ENCODE results near the gene ZBTB24. TPM values are rescaled to one million over a fixed set of nuclear protein-coding genes. Genes with fewer than 3 reads are reported as not detected.
A peak's percentile ranks its signal among the peaks of the same experiment; 100 is the strongest.

ZBTB24 gene
- 3.6 and 4.4 TPM in 2 replicates for polyA plus RNA-seq (2011; rRNA removed)
- 6.1 and 6.6 TPM in 2 replicates for polyA minus RNA-seq (2011; rRNA and poly(A)+ RNA removed)

DNA sequence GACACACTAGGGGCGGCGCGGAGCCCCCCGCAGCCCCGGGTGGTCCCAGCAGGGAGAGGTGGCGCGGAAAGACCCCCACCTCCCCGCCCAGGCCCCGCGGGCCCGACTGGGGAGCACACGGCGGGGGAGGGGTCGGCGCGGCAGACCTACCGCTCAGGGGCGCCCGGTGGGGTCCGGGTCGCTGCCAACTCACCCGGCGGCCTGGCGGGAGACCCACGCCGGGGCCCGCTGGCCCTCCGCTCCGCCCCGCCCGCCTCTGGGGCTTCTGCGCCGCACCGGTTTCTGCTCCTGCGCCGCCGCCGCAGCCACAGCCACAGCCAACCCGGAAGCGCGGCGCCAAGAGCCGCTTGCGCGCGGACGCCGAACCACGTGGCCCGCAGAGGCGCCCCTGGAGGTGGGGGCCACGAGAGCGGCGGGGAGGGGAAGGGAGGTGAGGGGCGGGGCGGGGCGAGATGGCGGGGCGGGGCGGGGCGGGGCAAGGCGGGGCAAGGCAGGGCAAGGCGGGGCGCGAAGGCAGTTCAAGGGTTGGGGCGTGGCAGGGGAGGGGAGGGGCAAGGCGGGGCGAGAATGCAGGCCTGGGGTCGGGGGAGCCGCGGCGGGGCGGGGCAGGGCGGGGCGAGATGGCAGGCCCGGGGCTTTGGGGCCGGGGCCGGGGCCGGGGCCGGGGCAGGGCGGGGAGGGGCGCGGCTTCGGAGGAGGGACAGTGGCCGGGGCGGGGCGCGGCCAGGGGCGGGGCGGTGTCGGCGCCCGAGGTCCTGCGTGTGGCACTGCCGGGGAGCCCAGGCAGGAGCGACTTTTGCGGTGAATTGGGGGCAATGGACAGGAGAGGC, at the start of gene ZBTB24:
Gene ZBTB24 (minus strand): TSS at position 315 of the 830 bp plus-strand sequence. CDS start 1,193 bp downstream, outside the sequence.
- CTCF ChIA-PET = interaction anchor here (0.8 to 0.9 kb wide), 2 partner anchors 9 to 100 kb away, joined by 3 read pairs; no protein-coding TSS in a partner anchor
- Histone ChIP-seq H3K27me3 (ENCODE audit: control insufficient read depth, insufficient read depth, low read length) (peaks cover 9% of the 10 kb centered on the region), H3K27ac (ENCODE audit: low read depth, low read length) (no peak within 1 kb of the TSS), H3K9me3 (ENCODE audit: control insufficient read depth, insufficient read depth, low read length) (no peaks in the 10 kb centered on the region; the same call in 1 of the 2 replicates), H3K4me3 (ENCODE audit: low read depth, low read length) (peak within 1 kb of the TSS; percentile 63)
- DNase-seq (ENCODE audit: low read depth, low spot score) = peak; percentile 61
- TF ChIP-seq, protein P1, sequence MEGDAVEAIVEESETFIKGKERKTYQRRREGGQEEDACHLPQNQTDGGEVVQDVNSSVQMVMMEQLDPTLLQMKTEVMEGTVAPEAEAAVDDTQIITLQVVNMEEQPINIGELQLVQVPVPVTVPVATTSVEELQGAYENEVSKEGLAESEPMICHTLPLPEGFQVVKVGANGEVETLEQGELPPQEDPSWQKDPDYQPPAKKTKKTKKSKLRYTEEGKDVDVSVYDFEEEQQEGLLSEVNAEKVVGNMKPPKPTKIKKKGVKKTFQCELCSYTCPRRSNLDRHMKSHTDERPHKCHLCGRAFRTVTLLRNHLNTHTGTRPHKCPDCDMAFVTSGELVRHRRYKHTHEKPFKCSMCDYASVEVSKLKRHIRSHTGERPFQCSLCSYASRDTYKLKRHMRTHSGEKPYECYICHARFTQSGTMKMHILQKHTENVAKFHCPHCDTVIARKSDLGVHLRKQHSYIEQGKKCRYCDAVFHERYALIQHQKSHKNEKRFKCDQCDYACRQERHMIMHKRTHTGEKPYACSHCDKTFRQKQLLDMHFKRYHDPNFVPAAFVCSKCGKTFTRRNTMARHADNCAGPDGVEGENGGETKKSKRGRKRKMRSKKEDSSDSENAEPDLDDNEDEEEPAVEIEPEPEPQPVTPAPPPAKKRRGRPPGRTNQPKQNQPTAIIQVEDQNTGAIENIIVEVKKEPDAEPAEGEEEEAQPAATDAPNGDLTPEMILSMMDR (IDR thresholded peaks at IDR 0.05; ENCODE audit: low read depth, low read length) = no peak
- POLR2A ChIA-PET = interaction anchor here (1.0 to 1.3 kb wide), 2 partner anchors 42 to 101 kb away, joined by 4 to 5 read pairs; partner anchors contain the start of gene CD164

DNA sequence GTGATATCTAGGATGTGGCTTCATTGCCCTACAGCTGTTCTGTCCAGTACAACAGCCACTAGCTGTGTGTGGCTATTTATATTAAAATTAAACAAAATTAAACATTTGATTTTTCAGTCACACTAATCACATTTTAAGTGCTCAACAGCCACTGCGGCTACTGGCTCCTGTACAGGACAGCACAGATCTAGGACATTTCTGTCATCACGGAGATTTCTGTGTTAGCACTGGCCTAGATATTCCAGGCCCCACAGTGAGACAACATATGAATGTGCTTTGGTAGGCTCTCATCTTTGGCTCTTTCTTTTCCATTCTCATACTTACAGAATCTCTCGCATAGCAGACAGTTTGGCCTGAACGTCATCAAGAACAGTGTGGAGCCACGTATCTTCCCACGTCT, 48.4 kb upstream of the ZBTB24 start:
- Histone ChIP-seq H3K4me3 (ENCODE audit: low read depth, low read length) (no peak overlapping the region), H3K27ac (ENCODE audit: low read depth, low read length) (no peak overlapping the region), H3K27me3 (ENCODE audit: control insufficient read depth, insufficient read depth, low read length) (peaks cover 2% of the 10 kb centered on the region), H3K9me3 (ENCODE audit: control insufficient read depth, insufficient read depth, low read length) (no peaks in the 10 kb centered on the region)
- POLR2A ChIA-PET = no interaction called here
- TF ChIP-seq, protein P1 (IDR thresholded peaks at IDR 0.05; ENCODE audit: low read depth, low read length) = no peak
- CTCF ChIA-PET = interaction anchor here (1.2 kb wide), 1 partner anchor 508 kb away, joined by 5 read pairs; no protein-coding TSS in a partner anchor
- DNase-seq (ENCODE audit: low read depth, low spot score) = no peak

DNA sequence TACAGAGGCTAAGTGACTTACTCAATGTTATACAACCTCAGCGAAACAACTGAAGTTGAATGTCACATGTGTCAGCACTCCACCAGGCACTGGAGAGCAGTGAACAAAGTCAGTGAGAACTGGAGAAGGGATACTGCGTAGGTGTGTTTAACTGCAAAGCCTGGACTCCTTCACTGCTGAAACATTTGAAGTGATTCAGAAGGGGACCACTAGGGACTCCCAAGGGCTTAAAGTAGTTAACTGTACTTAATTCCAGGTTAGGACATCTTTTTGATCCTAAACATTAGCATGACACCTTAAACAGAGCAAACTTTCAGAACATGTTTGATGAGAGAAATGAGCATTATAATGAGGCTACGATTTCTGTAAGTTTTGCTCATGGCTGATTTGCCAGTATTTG, 45.0 kb upstream of the ZBTB24 start:
- CTCF ChIA-PET = interaction anchor here (0.7 to 3.4 kb wide), 8 partner anchors 72 to 864 kb away, joined by 3 to 45 read pairs (median 4); no protein-coding TSS in a partner anchor
- no peaks in the 10 kb centered on the region for H3K9me3 ChIP-seq (ENCODE audit: control insufficient read depth, insufficient read depth, low read length)
- POLR2A ChIA-PET = no interaction called here
- H3K27ac ChIP-seq (ENCODE audit: low read depth, low read length) = no peak overlapping the region
- H3K27me3 ChIP-seq (ENCODE audit: control insufficient read depth, insufficient read depth, low read length) = peaks cover 2% of the 10 kb centered on the region
- TF ChIP-seq, protein P1 (IDR thresholded peaks at IDR 0.05; ENCODE audit: low read depth, low read length) = peak; percentile 49
- DNase-seq (ENCODE audit: low read depth, low spot score) = no peak
- H3K4me3 ChIP-seq (ENCODE audit: low read depth, low read length) = no peak overlapping the region

GRCh38 chr6:109526905-109527628, 44.0 kb upstream of the ZBTB24 start:
- no peak overlapping the region for H3K27ac ChIP-seq (ENCODE audit: low read depth, low read length)
- peak; percentile 23 for DNase-seq (ENCODE audit: low read depth, low spot score)
- H3K4me3 ChIP-seq (ENCODE audit: low read depth, low read length) = no peak overlapping the region
- CTCF ChIA-PET = interaction anchor here (0.7 to 3.4 kb wide), 9 partner anchors 9 to 865 kb away, joined by 3 to 45 read pairs (median 5); no protein-coding TSS in a partner anchor
- POLR2A ChIA-PET = no interaction called here
- peaks cover 2% of the 10 kb centered on the region for H3K27me3 ChIP-seq (ENCODE audit: control insufficient read depth, insufficient read depth, low read length)
- TF ChIP-seq, protein P1 (IDR thresholded peaks at IDR 0.05; ENCODE audit: low read depth, low read length) = peak; percentile 68
- no peaks in the 10 kb centered on the region for H3K9me3 ChIP-seq (ENCODE audit: control insufficient read depth, insufficient read depth, low read length)
